Activated T-cell treated with anti-CD3 and anti-CD28 coated beads, Interleukin-2, amount 50 U/mL, for 48 hours (primary cell): ENCODE results near the gene CAMKV.

Experiments
- DNase-seq, 2 experiments: peaks; one replicate each; pipeline ENCODE4 v3.0.0-alpha.2; 2020

CAMKV gene

DNA sequence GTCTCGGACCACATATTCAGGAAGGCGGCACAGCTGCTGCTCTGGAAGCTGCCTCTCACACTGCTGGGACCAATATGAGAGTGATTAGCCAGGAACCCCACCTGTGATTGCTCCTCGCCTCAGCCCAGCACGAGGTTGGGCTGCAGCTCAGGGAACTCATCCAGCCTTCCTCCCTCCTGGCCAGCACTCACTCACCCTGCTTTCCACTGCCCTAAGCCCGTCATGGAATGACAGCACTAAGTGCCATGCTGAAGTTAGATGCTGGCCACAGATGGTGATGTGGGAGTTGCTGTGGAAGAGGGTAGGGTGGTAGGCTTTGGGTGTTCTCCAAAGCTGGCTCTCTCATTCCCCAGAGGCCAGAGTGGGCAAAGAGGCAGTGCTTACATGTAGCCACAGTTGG lies 26.6 kb upstream of the CAMKV start:
- DNase-seq: no peak

DNA sequence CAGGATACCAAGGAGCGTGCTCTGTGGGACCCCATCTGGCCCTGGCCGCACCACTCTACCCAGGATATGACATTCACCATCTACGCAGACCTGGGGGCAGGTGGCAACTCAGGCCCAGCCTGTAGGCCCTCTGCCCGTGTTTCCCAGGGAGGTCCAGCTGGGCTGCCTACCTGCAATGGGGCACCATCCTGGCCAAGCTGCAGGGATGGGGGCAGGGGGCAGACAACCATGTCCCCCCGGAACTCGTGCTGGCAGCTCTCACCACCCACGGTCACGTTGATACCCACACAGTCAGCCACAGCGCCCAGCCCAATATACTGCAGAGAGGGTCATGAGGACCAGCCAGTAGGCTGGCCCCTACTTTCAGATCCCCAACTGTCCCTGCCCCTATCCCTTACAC lies 26.1 kb upstream of the CAMKV start:
- no peak for DNase-seq

GRCh38 chr3:49889296-49889695 lies 19.6 kb upstream of the CAMKV start:
- no peak for DNase-seq

- no peak for DNase-seq
These were observed 17.2 kb upstream of the CAMKV start for GRCh38 chr3:49886922-49887265.

GRCh38 chr3:49883998-49884397 lies 14.3 kb upstream of the CAMKV start:
- DNase-seq: no peak

- no peak for DNase-seq
These were observed 12.5 kb upstream of the CAMKV start for GRCh38 chr3:49882166-49882565.

DNA sequence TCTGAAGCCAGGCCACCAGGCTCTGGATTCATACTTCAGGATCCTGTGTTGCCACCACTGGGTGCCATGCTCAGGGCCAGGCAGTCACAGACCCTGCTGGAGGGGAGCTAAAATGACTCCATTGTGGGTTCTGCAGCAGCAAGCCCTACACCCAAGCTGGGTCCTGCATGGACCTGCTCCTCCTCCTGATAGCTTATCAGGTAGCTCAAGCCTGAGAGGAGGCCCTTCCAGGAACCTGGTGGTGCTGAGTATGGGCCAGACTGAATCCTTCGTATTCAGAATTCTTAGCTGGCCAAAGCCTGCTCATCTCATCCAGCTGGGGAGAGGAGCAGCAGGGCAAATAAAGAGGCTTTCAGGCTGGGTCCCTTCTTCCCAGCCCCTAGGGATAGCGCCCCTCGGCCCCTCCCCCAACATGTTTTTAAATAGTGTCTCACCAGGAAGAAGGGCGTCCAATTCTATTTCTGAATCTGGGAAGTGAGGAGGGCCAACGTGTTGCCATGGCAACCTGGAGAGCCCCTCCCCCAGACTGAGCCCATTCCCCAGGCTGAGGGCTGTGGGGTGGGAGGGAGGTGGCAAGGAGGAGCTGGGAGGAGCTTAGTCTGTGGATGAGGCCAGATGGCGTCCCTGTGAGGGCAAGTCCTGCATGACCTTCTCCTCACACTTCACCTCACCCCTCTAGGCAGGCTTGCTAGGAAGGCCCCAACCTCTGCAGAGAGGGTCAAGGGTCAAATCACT lies 11.0 kb upstream of the CAMKV start:
- no peak for DNase-seq

DNA sequence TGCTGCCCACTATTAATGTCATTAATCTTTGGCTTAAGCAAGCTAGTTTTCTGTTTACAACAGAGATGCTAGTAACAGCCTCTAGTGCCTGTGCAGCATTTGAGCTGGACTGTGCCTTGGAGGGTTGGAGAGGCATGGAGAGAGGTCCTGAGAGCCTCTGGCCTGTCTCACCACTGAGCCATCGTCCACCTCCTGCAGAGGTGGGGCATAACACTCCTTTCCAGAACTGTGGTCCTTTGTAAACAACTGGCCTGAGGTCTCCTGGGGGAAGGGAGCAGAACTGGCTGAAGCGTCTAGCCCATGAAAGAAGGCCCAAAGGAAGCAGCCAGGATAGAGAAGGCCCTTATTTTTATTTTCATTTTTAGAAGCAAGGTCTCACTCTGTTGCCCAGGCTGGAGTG lies 10.0 kb upstream of the CAMKV start:
- DNase-seq: no peak

- DNase-seq: no peak
These were observed 9.0 kb upstream of the CAMKV start for GRCh38 chr3:49878686-49879085.

DNA sequence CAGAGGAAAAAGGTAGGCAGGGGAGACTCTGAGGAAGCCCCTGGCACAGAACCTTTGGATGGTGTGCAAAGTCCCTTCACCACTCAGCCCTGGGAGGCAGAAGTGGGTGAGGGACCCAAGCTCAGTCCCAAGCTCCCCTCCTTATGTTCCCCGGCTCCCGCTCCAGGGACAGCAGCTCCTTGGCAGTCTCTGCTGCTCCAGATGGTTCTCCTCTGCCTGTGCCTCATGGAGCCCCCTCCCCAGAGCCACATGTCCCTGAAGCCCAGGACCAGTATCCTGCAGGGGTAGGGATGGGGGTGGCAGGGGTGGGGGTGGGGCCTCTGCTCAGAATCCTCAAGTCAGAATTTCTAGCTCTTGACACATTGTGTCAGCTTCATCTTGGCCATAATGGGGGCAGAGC lies 8.0 kb upstream of the CAMKV start:
- DNase-seq: no peak

GRCh38 chr3:49876567-49876966 lies 6.9 kb upstream of the CAMKV start:
- DNase-seq: no peak

DNA sequence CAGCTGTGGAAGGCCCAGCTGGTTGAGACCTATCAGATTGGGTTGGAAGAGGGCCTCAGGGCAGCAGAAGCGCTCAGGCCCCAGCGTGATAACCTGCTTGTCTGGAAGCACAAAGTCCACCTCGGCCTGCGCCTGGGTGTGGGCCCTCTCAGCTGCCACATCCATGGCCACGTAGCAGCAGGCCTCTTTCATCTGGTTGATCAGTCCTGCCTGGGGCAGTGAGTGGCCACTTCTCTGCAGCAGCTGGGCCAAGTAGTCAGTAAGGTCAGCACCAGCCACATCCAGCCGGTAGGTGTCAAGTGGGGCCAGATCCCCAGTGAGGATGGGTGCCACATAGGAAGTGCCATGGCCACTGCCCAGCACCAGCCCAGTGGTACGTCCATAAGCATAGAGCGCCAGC lies 3.9 kb upstream of the CAMKV start:
- no peak for DNase-seq

GRCh38 chr3:49872801-49873281 lies 3.1 kb upstream of the CAMKV start:
- peak; percentile 31 to 40 for DNase-seq

- DNase-seq: no peak
These were observed 1.9 kb upstream of the CAMKV start for GRCh38 chr3:49871531-49872153.

GRCh38 chr3:49868862-49869466 lies 742 bp downstream of the CAMKV start:
- DNase-seq: no peak

DNA sequence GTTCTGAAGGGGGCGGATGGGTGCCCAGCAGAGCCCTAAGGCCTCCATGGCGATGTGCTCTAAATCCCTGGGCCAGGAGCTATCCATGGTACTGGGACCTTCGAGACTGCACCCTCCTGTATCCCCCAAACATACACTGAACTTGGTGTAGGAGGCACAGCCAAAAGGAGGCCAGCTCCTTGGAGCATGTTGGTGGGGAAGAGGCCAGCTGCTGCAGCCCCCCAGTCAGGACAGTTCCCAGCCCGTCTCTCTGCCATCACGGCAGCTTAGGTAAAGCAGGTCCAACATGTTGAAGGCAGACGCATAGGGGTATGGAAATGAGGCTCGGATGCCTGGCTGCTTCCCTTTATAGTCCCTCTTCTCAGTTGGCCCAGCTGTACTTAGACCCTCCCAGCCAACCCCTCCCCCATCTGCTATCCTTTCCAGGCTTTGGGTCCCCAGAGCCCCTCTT lies 1.8 kb downstream of the CAMKV start:
- peak in 1 of 2 experiments; percentile 39 for DNase-seq

GRCh38 chr3:49867400-49867799 lies 2.3 kb downstream of the CAMKV start:
- no peak for DNase-seq

GRCh38 chr3:49865198-49865784 lies 4.4 kb downstream of the CAMKV start:
- DNase-seq: no peak

DNA sequence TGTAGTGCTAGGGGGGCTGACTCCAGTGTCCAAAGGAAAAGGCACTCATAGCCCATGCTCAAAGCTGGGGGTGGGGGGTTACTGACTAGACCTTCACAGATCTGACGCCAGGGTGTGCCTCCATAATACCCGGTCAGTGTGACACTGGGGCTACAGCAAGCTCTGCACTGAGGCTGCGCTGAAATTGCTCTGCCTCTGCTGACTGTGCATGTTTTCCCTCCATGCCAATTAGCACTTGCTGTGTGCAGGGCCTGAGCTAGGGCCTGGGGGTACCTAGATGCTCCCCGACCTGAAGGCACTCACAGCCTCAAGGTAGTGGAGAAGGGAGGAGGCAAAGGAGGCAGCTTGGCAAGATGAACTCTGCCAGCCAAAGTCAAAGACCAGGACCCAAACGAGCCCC lies 5.2 kb downstream of the CAMKV start:
- no peak for DNase-seq

- no peak for DNase-seq
These were observed 10.0 kb downstream of the CAMKV start for GRCh38 chr3:49859576-49860305.

DNA sequence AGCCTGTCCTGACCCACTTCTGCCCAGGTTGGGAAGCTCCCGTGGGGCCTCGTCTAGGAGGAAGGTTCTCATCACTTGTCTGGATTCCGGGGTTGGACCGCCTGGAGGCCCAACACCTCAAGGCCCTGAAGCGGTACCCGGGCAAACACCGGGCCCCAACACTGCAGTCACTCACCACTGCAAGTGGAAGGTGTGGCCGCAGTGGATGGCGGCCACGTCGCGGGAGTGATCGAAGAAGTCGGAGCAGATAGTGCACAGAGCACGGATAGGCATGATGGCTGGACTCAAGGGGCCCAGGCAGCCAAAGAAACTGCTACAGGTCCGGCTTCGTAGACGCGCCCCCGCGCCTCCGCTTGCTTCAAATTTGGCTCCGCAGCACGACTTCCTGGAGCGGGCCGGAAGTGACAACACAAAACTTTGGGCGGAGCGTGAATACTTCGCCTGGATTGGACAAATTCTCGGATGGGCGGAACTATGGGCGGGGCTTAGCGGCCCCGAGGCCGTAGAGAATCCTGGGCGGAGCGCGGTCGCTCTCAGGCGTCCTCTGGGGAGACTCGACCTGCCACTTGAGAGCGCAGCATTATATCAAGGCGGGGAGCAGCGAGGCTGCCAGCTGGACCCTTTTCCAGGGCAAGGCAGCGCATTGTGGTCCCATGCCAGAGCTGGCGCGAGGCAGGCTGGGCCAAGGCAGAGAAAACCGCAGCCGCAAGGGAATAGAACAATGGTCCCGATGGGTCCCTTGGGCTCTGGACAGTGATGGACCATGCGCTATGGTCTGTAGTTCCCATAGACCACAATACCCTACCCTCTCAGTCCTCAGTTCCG lies 13.3 kb downstream of the CAMKV start, which contains the start of gene TRAIP:
Gene TRAIP (minus strand): TSS at position 384 of the 825 bp plus-strand sequence. CDS start 111 bp downstream, at position 273.
- DNase-seq: peak; percentile 98

- DNase-seq: no peak
These were observed 14.0 kb downstream of the CAMKV start for GRCh38 chr3:49855662-49856061.
